Measurements from ENCODE around the gene FOSL1. TPM values are rescaled to one million over a fixed set of nuclear protein-coding genes. Genes with fewer than 3 reads are reported as not detected.

FOSL1 gene
- total RNA-seq, 4 donors from 2014 or later: 1.5 to 15.2 (median 2.8) TPM

DNA sequence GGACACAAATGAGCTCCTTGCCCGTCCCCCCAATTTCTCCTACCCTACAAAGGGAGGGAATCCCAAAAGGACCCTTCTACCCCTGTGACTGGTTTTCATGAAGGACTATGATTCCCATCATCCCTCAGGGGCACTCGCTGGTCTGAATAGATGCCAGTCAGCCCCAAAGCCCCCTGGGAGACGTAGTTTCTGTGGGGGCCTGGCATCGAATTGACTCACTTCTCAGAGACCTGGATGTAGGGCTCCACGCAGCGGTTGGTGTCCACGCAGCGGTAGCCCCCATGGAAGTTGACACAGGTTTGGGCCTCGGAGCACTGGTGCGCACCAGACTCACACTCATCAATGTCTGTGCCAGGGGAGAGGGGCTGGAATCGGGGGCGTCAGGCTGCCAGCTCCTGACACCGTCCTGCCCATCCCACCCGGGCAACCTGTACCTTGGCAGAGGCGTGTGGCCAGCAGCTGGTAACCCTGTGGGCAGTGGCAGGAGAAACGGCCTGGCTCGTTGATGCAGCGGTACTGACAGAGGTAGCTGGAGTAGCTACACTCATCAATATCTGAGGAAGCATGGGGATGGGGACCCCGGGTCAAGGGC lies 32.0 kb downstream of the FOSL1 start:
- TF ChIP-seq, protein P1, sequence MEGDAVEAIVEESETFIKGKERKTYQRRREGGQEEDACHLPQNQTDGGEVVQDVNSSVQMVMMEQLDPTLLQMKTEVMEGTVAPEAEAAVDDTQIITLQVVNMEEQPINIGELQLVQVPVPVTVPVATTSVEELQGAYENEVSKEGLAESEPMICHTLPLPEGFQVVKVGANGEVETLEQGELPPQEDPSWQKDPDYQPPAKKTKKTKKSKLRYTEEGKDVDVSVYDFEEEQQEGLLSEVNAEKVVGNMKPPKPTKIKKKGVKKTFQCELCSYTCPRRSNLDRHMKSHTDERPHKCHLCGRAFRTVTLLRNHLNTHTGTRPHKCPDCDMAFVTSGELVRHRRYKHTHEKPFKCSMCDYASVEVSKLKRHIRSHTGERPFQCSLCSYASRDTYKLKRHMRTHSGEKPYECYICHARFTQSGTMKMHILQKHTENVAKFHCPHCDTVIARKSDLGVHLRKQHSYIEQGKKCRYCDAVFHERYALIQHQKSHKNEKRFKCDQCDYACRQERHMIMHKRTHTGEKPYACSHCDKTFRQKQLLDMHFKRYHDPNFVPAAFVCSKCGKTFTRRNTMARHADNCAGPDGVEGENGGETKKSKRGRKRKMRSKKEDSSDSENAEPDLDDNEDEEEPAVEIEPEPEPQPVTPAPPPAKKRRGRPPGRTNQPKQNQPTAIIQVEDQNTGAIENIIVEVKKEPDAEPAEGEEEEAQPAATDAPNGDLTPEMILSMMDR (IDR thresholded peaks at IDR 0.05; ENCODE audit: low read depth): no peak

DNA sequence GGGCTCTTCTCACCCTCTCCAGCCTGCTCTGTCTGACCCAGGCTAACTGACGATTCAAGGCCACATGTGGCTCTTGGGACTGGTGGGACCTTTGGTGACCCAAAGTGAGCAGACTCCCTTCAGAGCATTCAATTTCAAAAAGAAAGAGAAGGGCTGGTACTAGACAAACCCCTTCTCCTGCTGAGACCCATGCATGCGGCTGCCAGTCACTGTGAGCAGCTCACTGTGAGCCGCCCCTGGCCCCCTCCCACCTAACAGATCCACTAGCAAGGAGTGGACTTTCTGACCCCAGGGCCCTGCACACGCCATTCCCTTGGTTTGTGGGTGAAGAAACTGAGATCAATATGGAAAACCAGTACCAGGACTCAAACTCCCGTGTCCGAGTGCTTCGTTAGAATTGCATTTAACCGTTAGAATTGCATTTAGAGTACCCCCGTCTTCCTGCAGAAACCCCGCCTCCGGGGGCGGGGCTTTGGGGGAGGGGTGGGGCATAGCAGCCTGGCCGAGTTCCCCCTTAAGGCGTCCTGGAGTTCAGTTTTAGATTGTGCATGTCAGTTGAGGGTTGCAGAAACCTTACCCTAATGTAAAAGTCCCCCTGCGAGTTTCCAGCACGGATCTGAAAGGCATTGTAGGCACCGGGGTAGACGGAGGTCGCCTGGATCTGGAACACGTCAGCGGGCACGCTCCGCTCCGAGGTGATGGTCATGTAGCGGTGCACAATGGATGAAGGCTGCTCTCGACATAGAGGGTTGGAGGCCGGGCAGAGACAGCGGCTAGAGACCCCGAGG lies 32.7 kb downstream of the FOSL1 start:
- TF ChIP-seq, protein P1 (IDR thresholded peaks at IDR 0.05; ENCODE audit: low read depth): no peak

DNA sequence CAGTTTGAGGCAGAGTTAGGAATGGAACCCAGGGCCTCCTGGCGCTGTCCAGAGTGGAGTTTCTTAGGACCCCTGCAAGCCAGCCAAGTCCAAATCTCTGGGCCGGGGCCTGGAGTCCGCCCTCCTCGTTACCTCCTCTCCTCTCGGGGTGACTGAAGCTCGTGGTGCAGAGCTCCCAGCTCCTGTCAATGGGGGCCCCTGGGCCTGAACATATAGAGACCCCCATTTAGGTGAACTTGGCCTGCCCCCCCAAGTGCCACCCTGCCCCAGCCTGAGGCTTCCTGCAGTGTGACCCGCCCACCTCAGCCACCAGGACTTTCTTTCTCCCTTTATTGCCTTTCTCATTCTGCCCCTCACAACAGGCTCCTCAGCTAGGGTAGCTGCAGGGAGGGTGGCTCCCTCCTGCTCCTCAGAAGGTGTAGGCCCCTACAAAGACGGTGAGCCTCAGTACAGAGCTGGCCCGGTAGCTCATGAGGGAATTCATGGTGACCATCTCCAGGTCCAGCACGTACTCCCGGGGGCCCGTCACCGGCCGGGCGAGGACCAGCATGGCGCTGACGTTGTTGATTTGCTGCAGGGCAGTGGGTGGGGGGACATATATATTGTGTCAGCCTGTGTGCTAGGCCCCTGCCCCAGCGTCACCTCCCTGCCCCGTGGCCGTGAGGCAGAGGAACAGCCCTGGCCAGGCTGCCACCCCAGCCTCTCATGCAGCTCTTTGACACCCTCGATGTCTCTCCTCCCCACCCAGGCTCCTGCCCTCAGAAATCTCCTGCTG lies 33.5 kb downstream of the FOSL1 start:
- TF ChIP-seq, protein P1 (IDR thresholded peaks at IDR 0.05; ENCODE audit: low read depth): no peak

DNA sequence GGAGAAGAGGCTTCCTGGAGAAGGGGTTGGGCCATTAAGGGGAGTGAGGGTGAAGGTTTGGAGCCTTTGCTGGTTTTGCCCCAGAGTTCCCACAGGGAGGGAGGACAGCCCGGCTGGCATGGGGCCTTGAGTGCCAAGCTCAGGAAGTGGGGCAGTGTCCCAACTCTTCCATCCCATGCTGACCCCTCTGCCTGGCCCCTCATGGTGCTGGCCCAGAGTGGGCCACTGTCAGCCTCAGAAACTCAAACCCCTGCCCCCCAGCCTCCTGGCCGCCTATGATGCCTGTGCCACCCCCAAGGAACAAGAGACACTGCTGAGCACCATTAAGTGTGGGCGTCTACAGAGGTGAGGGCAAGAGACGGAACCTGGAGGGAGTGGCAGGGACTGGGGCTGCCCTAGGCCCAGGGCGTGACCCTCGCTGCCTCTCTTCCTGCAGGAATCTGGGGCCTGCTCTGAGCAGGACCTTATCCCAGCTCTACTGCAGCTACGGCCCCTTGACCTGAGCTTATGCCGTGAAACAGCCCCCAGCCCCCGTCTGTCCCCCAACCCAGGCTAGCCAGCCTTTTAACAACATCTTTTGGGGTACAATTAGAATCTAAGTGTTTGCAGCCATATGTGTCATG lies 34.5 kb downstream of the FOSL1 start:
- TF ChIP-seq, protein P1 (IDR thresholded peaks at IDR 0.05; ENCODE audit: low read depth): no peak

DNA sequence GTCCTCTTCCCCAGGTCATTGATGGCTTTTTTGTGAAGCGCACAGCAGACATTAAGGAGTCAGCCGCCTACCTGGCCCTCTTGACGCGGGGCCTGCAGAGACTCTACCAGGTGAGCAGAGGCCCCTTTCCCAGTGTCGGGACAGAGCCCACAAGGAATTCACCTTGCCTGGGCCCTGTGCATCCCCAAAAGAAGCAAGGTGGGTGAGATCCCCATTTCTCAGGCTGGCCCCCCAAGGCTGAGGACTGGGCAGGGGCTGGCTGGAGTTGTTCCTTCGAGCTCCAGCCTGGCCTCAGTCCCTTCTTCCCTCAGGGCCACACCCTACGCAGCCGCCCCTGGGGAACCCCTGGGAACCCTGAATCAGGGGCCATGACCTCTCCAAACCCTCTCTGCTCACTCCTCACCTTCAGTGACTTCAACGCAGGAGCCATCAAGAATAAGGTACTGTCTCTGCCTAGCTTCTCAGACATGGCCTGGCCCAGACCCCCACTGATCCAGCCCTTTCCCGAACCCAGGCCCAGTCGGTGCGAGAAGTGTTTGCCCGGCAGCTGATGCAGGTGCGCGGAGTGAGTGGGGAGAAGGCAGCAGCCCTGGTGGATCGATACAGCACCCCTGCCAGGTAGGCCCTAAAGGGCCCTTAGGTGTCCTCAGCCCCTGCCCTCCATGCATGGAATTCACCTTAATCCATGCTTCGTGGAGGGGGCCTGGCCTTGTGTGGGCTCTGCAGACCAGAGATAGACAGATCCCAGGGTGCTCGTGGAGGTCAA lies 35.3 kb downstream of the FOSL1 start:
- TF ChIP-seq, protein P1 (IDR thresholded peaks at IDR 0.05; ENCODE audit: low read depth): no peak

DNA sequence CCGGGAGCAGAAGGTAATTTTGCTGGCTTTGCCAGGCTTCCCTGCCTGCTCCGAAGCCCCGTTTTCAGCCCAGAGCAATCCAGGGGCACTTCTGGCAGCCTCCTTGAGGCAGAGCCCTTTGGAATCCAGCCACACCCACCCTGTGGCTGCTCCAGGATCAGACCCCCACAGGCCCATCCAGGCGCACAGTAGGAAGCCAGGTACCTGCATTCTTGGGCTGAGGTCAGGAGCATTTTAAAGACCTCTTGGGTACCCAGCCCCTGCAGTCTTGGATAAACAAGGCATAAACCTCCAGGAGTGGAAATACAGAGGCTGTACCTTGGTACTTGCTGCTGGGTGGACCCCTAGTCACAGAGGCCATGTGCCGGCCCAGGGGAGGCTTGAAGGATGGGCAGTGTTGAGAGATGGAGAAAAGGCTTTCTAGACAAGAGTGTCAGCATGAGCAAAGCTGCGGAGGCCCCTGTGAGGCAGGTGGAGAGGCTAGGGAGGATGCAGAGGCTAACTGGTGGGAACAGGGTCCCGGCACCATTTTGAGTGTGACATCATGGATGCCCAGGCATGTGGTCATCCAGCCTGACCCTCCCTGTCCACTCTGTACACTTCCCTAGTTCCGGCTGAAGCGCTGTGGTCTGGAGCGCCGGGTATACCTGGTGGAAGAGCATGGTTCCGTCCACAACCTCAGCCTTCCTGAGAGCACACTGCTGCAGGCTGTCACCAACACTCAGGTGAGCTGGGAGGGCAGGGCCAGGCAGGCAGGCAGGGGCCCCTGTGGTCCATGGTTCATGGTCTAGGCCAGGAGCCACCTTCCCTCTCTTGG lies 36.1 kb downstream of the FOSL1 start:
- TF ChIP-seq, protein P1 (IDR thresholded peaks at IDR 0.05; ENCODE audit: low read depth): no peak
